Epithelial cell of proximal tubule (primary cell): Measurements from ENCODE around the gene TNFRSF19. TPM values are rescaled to one million over a fixed set of nuclear protein-coding genes. Genes with fewer than 3 reads are reported as not detected.

Source experiments
- DNase-seq: peaks from one replicate; pipeline ENCODE4 v3.0.0-alpha.2; 2011; ENCODE audit warnings: low read depth
- H3K4me3 ChIP-seq: 2 replicates; pipeline ENCODE4 v1.5.1; 2011; ENCODE audit warnings: low read depth, mild to moderate bottlenecking, low read length
- total RNA-seq: library from RNA; depleted of rRNA; stranded (reverse); fragments of >200 nt; gene quantifications from 2 replicates; pipeline ENCODE4 v1.2.3, GENCODE V29; 2015
- TF ChIP-seq, protein P1 (sequence below): conservative IDR thresholded peaks from 2 replicates; pipeline ENCODE4 v1.5.1; 2012; ENCODE audit warnings: low read depth, mild to moderate bottlenecking, low read length

The TNFRSF19 gene
- total RNA-seq, 1 donor from 2014 or later = 8.4 TPM

GRCh38 chr13:23680845-23681669 is 110.8 kb downstream of the TNFRSF19 start:
- no peak overlapping the region for H3K4me3 ChIP-seq
- TF ChIP-seq, protein P1, sequence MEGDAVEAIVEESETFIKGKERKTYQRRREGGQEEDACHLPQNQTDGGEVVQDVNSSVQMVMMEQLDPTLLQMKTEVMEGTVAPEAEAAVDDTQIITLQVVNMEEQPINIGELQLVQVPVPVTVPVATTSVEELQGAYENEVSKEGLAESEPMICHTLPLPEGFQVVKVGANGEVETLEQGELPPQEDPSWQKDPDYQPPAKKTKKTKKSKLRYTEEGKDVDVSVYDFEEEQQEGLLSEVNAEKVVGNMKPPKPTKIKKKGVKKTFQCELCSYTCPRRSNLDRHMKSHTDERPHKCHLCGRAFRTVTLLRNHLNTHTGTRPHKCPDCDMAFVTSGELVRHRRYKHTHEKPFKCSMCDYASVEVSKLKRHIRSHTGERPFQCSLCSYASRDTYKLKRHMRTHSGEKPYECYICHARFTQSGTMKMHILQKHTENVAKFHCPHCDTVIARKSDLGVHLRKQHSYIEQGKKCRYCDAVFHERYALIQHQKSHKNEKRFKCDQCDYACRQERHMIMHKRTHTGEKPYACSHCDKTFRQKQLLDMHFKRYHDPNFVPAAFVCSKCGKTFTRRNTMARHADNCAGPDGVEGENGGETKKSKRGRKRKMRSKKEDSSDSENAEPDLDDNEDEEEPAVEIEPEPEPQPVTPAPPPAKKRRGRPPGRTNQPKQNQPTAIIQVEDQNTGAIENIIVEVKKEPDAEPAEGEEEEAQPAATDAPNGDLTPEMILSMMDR = no peak
- peak; percentile 83 for DNase-seq

DNA sequence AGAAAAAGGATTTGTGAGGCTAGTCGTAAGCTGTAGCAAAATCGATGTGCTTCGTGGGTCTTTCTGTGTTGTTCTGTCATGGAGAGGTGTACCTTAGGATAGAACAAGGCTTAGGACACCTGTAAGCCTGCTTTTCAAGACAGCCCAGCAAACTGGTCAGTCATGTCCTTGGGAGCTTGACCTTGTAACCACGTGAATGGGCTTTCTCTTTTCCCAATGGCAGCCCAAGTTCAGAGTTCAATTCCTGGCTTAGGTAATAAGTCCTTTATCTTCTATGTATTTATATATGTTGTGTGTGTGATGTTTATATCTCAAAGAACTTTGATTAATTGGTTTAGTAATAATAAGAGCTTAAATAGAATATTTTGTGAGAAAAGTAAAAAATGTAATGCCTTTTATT is 112.9 kb downstream of the TNFRSF19 start:
- DNase-seq = no peak
- TF ChIP-seq, protein P1 = no peak
- H3K4me3 ChIP-seq = no peak overlapping the region

GRCh38 chr13:23684647-23685046 is 114.4 kb downstream of the TNFRSF19 start:
- H3K4me3 ChIP-seq = no peak overlapping the region
- DNase-seq = no peak
- TF ChIP-seq, protein P1 = no peak

DNA sequence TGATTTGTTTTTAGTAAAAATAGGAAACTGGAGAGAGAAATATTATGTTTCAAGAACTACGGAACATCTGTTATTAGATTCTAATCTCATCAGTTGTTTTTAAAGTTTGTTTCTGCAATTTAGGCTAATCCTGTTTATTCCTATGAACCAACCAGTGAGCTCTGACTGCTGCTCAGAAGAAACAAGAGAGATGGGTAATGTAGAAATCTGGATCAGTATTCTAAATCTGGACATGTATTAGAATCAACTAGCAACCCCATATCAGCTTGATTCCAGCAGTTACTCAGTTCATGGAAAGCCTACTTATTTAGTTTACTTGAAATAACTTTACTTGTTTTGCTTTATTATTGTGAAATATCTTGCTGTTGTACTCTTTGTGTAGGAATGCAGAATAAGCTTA is 115.2 kb downstream of the TNFRSF19 start:
- no peak for DNase-seq
- TF ChIP-seq, protein P1 = no peak
- H3K4me3 ChIP-seq = no peak overlapping the region

- TF ChIP-seq, protein P1 = no peak
- no peak overlapping the region for H3K4me3 ChIP-seq
- DNase-seq = no peak
These were observed 116.7 kb downstream of the TNFRSF19 start for GRCh38 chr13:23686948-23687347.

DNA sequence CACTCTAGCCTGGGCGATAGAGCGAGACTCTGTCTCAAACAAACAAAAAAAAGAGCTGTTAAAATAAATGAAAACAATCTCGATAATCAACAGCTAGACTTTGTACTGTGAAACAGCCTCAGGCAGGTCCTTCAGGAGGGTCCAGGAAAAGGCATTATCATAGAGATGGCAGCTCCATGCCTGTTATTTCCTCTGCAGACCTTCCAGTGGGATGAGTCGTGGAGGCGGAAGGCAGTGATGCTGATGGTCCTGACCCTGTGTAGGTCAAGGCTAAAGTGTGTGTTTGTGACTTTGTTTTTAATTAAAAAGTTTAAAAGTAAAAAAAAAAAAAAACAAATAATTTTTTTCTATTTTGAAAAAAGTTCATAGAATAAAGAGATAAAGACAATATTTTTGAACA is 117.4 kb downstream of the TNFRSF19 start:
- TF ChIP-seq, protein P1 = no peak

DNA sequence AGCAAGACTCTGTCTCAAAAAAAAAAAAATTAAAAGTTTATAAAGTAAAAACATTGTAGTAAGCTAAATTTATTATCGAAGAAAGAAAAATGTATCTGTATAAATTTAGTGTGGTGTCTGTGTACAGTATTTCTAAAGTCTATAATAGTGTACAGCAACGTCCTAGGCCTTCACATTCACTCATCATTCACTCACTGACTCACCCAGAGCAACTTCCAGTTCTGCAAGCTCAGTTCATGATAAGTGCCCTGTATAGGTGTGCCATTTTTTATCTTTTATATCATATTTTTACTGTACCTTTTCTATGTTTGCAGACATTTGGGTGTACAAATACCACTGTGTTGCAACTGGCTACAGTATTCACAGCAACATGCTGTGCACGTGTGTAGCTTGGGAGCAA is 118.1 kb downstream of the TNFRSF19 start:
- DNase-seq = no peak
- H3K4me3 ChIP-seq = no peak overlapping the region
- TF ChIP-seq, protein P1 = no peak

More for the DNA sequence above, 117.4 kb downstream of the TNFRSF19 start:
- no peak for DNase-seq
- H3K4me3 ChIP-seq = no peak overlapping the region
